Stimulated activated CD4-positive, alpha-beta T cell treated with anti-CD3 and anti-CD28 coated beads, Interleukin-4, amount 100 ng/mL, for 4 hours (primary cell): ENCODE data around the gene CMKLR1.

Experiments used
- DNase-seq, 2 experiments: peaks; one replicate each; pipeline ENCODE4 v3.0.0-alpha.2; 2020

CMKLR1 gene

DNA sequence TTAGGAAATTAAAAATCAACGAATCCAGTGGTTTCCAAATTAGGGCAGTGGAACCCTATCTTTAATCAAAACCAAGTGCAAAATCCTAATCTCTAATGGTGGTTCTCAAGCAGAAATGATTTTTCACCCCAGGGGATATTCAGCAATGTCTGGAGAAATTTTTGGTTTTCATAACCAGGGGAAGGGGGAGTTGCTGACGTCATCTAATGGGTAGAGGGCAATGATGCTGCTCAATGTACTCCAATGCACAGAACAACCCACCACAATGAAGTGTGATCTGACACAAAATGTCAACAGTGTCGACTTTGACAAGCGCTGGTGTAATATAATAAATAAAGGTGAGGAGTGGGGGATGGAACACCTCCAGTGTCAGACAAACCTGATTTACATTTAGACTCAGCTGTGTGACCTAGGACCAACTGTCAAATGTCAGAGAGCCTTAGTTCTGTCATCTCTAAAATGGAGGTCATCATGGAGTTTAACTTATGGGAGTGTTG is 81.5 kb downstream of the CMKLR1 start:
- DNase-seq = no peak

DNA sequence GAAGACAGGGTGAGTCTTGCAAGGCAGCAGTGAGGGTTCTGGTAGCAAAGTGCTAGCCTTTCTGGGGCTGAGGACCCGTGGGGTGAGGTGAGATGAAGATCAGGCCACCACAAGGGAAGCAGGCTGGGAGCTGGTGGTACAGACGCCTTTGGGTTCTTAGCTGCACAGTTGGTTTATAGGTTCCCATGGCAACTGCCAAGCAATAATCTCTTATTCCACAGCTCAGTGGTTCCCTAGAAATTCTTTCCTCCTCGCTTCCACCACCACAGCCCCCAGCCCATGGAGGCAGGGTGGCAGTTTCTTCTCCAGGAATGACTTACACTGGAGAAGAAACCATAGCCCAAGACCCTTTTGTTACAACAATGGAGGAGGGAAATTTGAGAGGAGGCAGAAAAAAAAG is 82.1 kb downstream of the CMKLR1 start:
- no peak for DNase-seq

DNA sequence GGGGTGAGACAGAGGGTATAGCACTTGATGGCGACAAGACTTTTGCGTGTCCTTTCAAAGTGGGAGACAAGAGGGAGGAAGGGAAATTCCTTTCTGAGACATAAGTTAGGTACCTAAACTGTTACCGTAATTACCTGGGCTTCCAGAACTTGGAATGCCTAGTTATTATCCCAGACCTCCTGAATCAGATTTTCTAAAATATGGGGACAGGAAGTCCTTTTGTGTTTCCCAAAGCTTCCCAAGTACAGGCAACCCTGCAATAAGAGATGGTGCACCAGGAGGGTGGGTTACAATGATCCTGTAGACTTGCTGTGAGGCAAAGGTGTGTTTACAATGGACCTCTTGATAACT is 83.9 kb downstream of the CMKLR1 start:
- DNase-seq = no peak

DNA sequence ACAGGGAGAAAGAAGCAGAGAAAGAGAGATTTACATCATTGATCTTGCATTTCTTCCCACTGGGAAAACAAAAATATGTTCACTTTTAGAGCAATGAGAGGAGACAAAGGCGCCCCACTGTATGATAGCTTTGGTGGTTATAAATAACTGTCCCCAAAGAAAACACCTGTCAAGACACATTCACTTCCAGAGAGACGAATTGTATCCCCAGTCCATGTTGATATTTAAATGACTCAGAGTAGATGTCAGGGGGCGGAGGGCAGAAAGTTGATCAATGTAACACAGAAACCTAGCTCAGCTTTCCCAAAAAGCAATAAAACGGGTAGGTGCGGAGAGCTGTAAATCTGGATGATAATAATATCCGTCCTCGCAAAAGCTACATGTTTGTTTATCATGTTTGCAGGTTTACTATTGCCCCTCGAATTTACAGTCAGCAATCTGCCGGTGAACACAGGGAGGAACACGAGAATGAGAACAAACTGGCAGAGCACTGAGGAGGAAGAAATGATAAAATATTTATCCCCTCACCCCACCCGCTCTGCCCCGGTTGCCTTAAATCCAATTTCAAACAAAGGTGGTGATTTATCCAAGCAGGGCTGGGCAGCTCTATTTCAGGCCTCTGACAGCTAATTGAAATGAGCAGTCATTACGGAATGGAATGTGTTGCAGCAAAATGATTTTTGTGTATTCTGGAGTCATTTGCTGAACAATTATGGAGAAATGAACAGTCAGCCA is 84.4 kb downstream of the CMKLR1 start:
- DNase-seq = no peak

DNA sequence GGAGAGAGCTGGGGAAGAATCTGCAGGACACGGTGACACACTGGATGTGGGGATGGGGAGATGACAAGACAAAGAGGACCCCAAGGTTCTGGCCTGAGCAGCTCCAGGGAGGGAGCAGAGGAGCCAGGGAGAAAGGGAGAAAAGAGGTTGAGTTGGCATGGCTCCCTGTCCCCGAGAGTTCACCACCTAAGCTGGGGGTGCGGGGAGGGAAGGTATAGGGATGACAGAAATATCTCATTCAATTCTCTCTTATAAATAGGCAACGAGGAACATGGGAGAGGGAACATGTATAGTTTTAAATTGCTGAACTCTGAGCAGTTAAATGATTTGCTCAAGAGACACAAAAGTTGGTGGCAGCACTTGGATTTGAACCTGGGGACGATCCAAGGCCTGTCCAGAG is 85.1 kb downstream of the CMKLR1 start:
- DNase-seq = no peak

DNA sequence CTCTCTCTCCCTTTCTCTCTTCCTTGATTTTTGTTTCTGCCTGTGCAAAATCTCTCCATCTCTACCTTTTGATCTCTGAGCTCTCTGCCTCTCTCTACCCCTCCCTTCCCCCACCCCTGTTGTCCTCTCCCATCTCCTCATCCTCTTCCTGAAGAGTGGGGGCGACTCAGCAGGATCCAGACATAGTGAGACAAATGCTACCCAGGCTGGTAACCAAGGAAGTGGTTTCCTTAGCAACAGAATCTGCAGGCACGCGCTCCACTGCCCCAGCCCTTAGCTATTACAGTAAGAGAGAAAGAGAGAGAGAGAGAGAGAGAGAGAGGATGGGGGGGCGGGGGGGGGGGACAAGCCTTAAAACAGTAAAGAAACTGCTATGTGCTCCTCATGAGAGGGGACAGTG is 85.6 kb downstream of the CMKLR1 start:
- no peak for DNase-seq

DNA sequence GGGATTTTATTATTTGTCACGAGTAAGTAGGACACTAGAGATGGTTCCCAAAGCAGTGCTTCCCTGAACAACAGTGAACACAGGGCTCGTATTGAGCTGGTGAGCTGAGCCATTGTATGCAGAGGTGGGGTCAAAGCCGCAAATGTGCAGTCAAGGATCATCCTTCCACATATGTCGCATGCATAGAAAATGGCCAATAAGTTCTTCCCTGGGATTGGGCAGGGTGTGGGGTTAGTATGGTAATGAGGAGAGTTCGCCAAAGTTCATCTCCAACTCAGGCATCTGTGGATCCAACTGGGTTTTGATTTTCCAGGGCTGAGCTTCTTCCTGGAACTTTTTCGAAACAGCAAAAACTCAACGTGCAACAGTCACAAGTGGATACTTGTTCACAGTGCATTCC is 86.6 kb downstream of the CMKLR1 start:
- DNase-seq = no peak

DNA sequence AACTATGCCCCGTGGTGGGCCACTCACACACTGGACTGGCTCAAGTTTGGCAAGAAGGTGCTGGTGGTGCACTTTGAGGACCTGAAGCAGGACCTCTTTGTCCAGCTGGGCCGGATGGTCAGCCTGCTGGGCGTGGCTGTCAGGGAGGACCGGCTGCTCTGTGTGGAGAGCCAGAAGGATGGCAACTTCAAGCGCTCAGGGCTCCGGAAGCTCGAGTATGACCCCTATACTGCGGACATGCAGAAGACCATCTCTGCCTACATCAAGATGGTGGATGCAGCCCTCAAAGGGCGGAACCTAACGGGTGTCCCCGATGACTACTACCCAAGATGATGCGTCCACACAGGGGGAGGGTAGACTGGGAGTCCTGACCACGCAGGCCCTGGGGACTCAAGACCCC is 91.1 kb downstream of the CMKLR1 start:
- DNase-seq = no peak

DNA sequence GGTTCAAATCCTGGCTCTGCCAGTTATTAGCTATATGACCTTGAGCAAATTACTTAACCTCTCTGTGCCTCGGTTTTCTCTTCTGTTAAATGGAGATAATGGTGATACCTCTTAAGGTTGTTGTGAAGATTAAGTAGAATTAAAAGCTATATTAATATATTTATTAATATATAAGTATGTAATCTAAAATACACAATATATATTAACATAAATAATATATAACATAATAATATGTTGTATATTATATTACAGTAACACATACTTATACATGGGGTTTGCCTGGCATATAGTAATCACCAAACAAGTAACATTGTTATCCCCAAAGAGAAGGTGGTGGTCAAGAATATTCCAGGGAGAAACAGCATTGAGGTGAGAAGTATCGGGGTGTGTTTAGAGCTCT is 92.0 kb downstream of the CMKLR1 start:
- no peak for DNase-seq

DNA sequence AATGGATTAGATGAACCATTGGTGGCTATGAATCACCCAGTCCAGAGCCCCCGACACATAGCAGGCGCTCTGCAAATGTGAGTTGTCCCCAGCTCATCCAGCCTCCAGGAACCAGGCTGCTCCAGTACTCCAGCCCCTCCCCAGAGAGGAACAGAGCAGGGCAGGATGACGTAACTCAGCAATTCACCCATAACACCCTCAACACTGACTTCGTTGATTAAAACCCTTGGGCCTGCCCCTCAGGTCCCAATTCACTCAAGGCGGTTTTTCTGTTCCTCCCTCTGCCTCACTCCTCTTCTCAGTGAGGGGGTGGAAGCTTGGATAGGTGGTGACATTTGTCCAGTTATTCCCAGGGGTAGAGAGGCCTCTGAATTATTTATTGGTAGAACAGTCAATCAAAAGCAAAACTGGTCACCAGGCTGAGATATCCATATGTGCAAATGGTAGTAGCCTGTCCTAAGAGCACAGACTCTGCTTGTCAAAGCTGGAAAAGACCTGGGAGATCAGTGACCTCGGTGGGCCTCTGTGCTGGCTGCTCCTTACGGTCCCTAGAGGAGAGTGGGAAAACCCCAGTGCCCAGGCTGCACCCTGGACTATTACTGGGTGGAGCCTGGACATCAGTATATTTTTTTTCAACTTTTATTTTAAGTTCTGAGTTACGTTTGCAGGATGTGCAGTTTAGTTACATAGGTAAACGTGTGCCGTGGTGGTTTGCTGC is 97.0 kb downstream of the CMKLR1 start:
- DNase-seq = no peak

DNA sequence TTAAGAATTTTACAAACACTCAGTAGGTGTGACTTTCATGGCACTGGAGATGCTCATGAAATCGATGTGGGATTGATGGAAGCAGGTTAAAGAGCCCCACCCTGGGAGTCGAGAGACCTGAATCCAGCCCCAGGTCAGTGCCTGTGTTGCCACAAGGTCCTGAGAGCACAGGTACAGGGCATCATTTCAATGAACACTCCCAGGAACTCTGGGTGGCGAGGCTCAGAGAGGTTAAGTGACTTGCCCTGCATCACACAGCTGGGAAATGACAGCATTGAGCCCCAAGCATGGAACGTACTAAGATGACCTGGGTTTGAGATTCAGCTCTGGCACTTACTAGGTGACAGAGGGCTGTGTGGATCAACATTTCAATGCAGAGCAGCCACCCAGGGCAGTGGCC is 98.2 kb downstream of the CMKLR1 start:
- DNase-seq = no peak

DNA sequence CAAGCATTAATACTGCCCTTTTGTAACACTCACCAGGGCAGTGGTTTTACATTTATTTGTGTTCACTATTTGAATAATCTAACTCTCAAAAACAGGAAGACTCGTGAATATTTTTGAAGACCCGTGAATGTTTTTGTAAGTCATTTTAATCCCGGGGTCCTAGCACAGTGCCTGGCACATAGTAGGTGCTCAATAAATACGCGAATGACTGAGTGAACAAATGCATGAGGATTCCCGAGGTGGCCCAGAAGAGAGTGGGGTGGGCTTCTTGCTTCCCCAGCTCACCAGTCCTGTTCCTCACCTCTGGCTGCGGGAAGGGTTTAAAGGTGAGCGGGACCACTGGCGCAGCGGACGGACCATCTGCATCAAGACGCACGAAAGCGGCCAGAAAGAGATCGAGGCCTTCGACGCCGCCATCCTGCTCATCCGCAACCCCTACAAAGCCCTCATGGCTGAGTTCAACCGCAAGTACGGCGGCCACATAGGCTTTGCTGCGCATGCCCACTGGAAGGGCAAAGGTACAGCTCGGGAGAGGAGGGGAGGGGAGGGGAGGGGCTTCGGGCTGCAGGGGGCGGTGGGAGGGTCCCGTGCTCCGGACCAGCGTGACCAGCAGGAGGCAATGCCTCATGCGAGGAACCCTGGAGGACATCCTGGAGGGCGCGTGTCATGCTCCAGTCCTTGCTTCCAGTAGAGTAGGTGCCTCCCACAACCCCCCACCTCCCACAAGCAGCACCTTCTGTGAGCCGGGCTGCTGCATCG is 98.9 kb downstream of the CMKLR1 start:
- DNase-seq = no peak

DNA sequence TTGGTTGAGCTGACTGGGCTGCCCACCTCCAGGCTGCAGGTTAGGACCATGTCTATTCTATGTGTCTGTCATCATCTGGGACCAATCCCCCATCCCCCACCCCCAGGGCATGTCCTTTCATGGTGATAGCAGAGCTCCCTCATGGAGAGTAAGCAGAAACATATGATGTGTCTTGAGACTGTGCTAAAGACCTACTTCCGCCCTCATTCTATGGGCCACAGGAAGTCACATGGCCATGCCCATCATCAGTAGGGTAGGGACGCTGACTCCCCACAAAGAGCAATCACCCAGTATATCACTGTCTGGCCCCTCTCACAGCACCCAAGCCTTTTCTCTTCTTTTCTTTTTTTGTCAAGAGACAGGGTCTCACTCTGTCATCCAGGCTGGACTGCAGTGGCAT is 99.7 kb downstream of the CMKLR1 start:
- no peak for DNase-seq

DNA sequence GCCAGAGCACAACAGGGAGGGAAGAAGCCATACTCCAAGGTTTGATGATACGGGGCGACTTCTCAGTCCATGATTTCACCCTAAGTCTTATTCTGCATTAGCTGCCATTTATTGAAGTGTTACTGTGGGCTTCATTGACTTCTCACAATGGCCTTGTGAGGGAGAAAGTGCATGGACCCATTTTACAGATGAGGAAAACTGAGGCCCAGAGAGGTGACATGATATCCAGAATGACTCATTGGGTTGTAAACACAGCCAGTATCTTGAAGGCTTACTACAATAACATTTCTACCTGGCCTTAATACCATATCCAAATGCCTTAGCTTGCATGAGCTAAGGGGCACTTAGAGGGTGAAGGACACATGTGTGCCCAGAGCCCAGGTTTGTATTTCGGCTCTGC is 100.6 kb downstream of the CMKLR1 start:
- DNase-seq = no peak
